ENCODE data around the gene XCL2. TPM values are rescaled to one million over a fixed set of nuclear protein-coding genes. Genes with fewer than 3 reads are reported as not detected.

XCL2 gene
- total RNA-seq, 2 experiments from 2014 or later: 0.75 to 1.1 TPM

- no peak overlapping the region for H3K27ac Mint-ChIP-seq
- H3K4me1 Mint-ChIP-seq (ENCODE audit: low read depth): peaks cover 37% of the 10 kb centered on the region
- ChIA-PET CTCF (no interaction called here), POLR2A (no interaction called here)
- no peak overlapping the region for H3K4me3 Mint-ChIP-seq
- no peaks in the 10 kb centered on the region for H3K36me3 Mint-ChIP-seq
- DNase-seq: peak; percentile 21
- no peaks in the 10 kb centered on the region for H3K9me3 Mint-ChIP-seq
- H3K27me3 Mint-ChIP-seq: no peaks in the 10 kb centered on the region
- intact Hi-C loops (cut with micrococcal nuclease): no loop called here
Observed at GRCh38 chr1:168509875-168510791, 33.7 kb downstream of the XCL2 start.

GRCh38 chr1:168509210-168509609 lies 34.6 kb downstream of the XCL2 start:
- Mint-ChIP-seq H3K36me3 (no peaks in the 10 kb centered on the region), H3K4me3 (no peak overlapping the region), H3K27ac (no peak overlapping the region), H3K4me1 (ENCODE audit: low read depth) (peaks cover 36% of the 10 kb centered on the region), H3K27me3 (no peaks in the 10 kb centered on the region), H3K9me3 (no peaks in the 10 kb centered on the region)
- no peak for DNase-seq
- intact Hi-C loops (cut with micrococcal nuclease): no loop called here
- CTCF ChIA-PET: no interaction called here
- POLR2A ChIA-PET: no interaction called here

GRCh38 chr1:168507828-168508227 lies 36.0 kb downstream of the XCL2 start:
- H3K4me1 Mint-ChIP-seq (ENCODE audit: low read depth): peaks cover 23% of the 10 kb centered on the region
- ChIA-PET POLR2A (interaction anchor here (0.6 kb wide), 1 partner anchor 549 kb away, joined by 3 read pairs; no protein-coding TSS in a partner anchor), CTCF (interaction anchor here (0.6 kb wide), 1 partner anchor 25 kb away, joined by 3 read pairs; no protein-coding TSS in a partner anchor)
- no peaks in the 10 kb centered on the region for H3K9me3 Mint-ChIP-seq
- intact Hi-C loops (cut with micrococcal nuclease): no loop called here
- H3K27me3 Mint-ChIP-seq: no peaks in the 10 kb centered on the region
- H3K4me3 Mint-ChIP-seq: no peak overlapping the region
- H3K36me3 Mint-ChIP-seq: no peaks in the 10 kb centered on the region
- DNase-seq: no peak
- H3K27ac Mint-ChIP-seq: no peak overlapping the region

GRCh38 chr1:168507231-168507630 lies 36.6 kb downstream of the XCL2 start:
- no peak overlapping the region for H3K27ac Mint-ChIP-seq
- ChIA-PET POLR2A (no interaction called here), CTCF (no interaction called here)
- intact Hi-C loops (cut with micrococcal nuclease): no loop called here
- H3K9me3 Mint-ChIP-seq: no peaks in the 10 kb centered on the region
- peaks cover 21% of the 10 kb centered on the region for H3K4me1 Mint-ChIP-seq (ENCODE audit: low read depth)
- no peak for DNase-seq
- no peaks in the 10 kb centered on the region for H3K36me3 Mint-ChIP-seq
- H3K27me3 Mint-ChIP-seq: no peaks in the 10 kb centered on the region
- no peak overlapping the region for H3K4me3 Mint-ChIP-seq

- POLR2A ChIA-PET: no interaction called here
- no peaks in the 10 kb centered on the region for H3K36me3 Mint-ChIP-seq
- intact Hi-C loops (cut with micrococcal nuclease): no loop called here
- H3K4me1 Mint-ChIP-seq (ENCODE audit: low read depth): peaks cover 21% of the 10 kb centered on the region
- CTCF ChIA-PET: interaction anchor here (0.8 kb wide), 1 partner anchor 67 kb away, joined by 3 read pairs; no protein-coding TSS in a partner anchor
- DNase-seq: no peak
- no peaks in the 10 kb centered on the region for H3K9me3 Mint-ChIP-seq
- H3K27me3 Mint-ChIP-seq: no peaks in the 10 kb centered on the region
- no peak overlapping the region for H3K27ac Mint-ChIP-seq
- H3K4me3 Mint-ChIP-seq: no peak overlapping the region
Observed at GRCh38 chr1:168506204-168506819, 37.5 kb downstream of the XCL2 start.

- no peak for DNase-seq
- Mint-ChIP-seq H3K27ac (no peak overlapping the region), H3K9me3 (no peaks in the 10 kb centered on the region), H3K4me1 (ENCODE audit: low read depth) (peaks cover 14% of the 10 kb centered on the region), H3K27me3 (no peaks in the 10 kb centered on the region), H3K36me3 (no peaks in the 10 kb centered on the region), H3K4me3 (no peak overlapping the region)
- intact Hi-C loops (cut with micrococcal nuclease): loop anchor here (2.0 kb wide), 1 partner anchor 32 kb away; no protein-coding TSS in a partner anchor
- POLR2A ChIA-PET: no interaction called here
- CTCF ChIA-PET: no interaction called here
Observed at GRCh38 chr1:168505006-168505405, 38.8 kb downstream of the XCL2 start.

- intact Hi-C loops (cut with micrococcal nuclease): loop anchor here (2.0 kb wide), 1 partner anchor 31 kb away; no protein-coding TSS in a partner anchor
- ChIA-PET CTCF (interaction anchor here (0.9 to 1.1 kb wide), 2 partner anchors 64 to 162 kb away, joined by 3 read pairs; no protein-coding TSS in a partner anchor), POLR2A (no interaction called here)
- Mint-ChIP-seq H3K36me3 (no peaks in the 10 kb centered on the region), H3K4me1 (ENCODE audit: low read depth) (peaks cover 12% of the 10 kb centered on the region), H3K4me3 (no peak overlapping the region), H3K27ac (no peak overlapping the region), H3K9me3 (no peaks in the 10 kb centered on the region), H3K27me3 (no peaks in the 10 kb centered on the region)
- DNase-seq: peak; percentile 51
Observed at GRCh38 chr1:168504064-168504837, 39.5 kb downstream of the XCL2 start.

- Mint-ChIP-seq H3K27ac (no peak overlapping the region), H3K4me3 (no peak overlapping the region), H3K9me3 (no peaks in the 10 kb centered on the region), H3K36me3 (no peaks in the 10 kb centered on the region), H3K27me3 (no peaks in the 10 kb centered on the region), H3K4me1 (ENCODE audit: low read depth) (peaks cover 11% of the 10 kb centered on the region)
- ChIA-PET CTCF (no interaction called here), POLR2A (no interaction called here)
- DNase-seq: no peak
- intact Hi-C loops (cut with micrococcal nuclease): no loop called here
Observed at GRCh38 chr1:168499688-168500049, 44.1 kb downstream of the XCL2 start.

GRCh38 chr1:168498956-168499687 lies 44.7 kb downstream of the XCL2 start:
- Mint-ChIP-seq H3K27ac (no peak overlapping the region), H3K36me3 (no peaks in the 10 kb centered on the region), H3K27me3 (no peaks in the 10 kb centered on the region), H3K4me1 (ENCODE audit: low read depth) (peaks cover 6% of the 10 kb centered on the region), H3K9me3 (no peaks in the 10 kb centered on the region), H3K4me3 (no peak overlapping the region)
- no peak for DNase-seq
- intact Hi-C loops (cut with micrococcal nuclease): no loop called here
- ChIA-PET POLR2A (no interaction called here), CTCF (interaction anchor here (0.9 kb wide), 1 partner anchor 59 kb away, joined by 3 read pairs; no protein-coding TSS in a partner anchor)

GRCh38 chr1:168498159-168498631 lies 45.6 kb downstream of the XCL2 start:
- POLR2A ChIA-PET: no interaction called here
- Mint-ChIP-seq H3K4me3 (no peak overlapping the region), H3K27me3 (no peaks in the 10 kb centered on the region), H3K27ac (no peak overlapping the region), H3K4me1 (ENCODE audit: low read depth) (peaks cover 5% of the 10 kb centered on the region), H3K36me3 (no peaks in the 10 kb centered on the region), H3K9me3 (no peaks in the 10 kb centered on the region)
- CTCF ChIA-PET: interaction anchor here (0.9 kb wide), 1 partner anchor 58 kb away, joined by 3 read pairs; no protein-coding TSS in a partner anchor
- no peak for DNase-seq
- intact Hi-C loops (cut with micrococcal nuclease): no loop called here

- CTCF ChIA-PET: no interaction called here
- DNase-seq: no peak
- POLR2A ChIA-PET: no interaction called here
- no peaks in the 10 kb centered on the region for H3K9me3 Mint-ChIP-seq
- intact Hi-C loops (cut with micrococcal nuclease): no loop called here
- H3K4me1 Mint-ChIP-seq (ENCODE audit: low read depth): peaks cover 5% of the 10 kb centered on the region
- no peak overlapping the region for H3K4me3 Mint-ChIP-seq
- no peaks in the 10 kb centered on the region for H3K27me3 Mint-ChIP-seq
- no peaks in the 10 kb centered on the region for H3K36me3 Mint-ChIP-seq
- H3K27ac Mint-ChIP-seq: no peak overlapping the region
Observed at GRCh38 chr1:168497376-168497950, 46.3 kb downstream of the XCL2 start.

All from activated CD4-positive, alpha-beta memory T cell treated with anti-CD3 and anti-CD28 coated beads for 36 hours (primary cell).